Measurements from ENCODE around the gene ZDHHC12.

Gene ZDHHC12

DNA sequence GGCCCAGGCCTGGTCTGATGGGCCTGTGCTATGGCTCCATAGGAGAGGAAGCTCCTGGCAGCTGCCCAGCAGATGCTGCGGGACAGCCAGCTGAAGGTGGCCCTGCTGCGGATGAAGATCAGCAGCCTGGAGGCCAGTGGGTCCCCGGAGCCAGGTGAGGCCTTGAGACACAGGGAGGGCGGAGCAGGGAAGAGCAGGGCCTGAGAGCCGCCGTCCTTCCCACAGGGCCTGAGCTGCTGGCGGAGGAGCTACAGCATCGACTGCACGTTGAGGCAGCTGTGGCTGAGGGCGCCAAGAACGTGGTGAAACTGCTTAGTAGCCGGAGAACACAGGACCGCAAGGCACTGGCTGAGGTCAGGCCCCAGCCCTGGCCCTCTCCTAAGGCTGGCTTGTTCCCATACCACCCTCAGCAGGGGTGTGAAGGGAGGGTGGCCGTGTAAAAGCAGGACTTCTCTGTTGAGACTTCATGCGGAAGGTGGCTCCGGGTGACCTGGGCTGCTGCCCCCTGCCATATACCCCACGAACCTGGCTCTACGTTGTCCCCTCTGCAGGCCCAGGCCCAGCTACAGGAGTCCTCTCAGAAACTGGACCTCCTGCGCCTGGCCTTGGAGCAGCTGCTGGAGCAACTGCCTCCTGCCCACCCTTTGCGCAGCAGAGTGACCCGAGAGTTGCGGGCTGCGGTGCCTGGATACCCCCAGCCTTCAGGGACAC is 17.1 kb downstream of the ZDHHC12 start:
- no peak overlapping the region for H3K4me3 ChIP-seq (ENCODE audit: low read depth, low read length)
- DNase-seq (ENCODE audit: low read depth) = no peak
- no peak for TF ChIP-seq POLR2A (IDR thresholded peaks at IDR 0.05; ENCODE audit: extremely low read depth, insufficient read length)

DNA sequence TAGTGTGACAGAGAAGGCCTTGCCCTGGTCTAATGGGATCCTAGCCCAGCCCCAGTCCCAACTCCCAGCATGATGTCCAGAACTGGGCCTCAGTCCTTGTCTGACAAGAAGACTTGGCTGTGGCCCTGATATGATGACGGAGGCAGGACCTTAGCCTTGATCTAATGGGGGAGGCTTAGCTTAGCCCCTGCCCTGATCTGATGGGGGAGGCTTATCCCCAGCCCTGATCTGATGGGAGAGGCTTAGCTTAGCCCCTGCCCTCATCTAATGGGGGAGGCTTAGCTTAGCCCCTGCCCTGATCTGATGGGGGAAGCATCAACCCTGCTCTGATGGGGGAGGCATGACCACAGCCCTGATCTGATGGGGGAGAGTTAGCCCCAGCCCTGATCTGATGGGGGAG is 17.9 kb downstream of the ZDHHC12 start:
- no peak for DNase-seq (ENCODE audit: low read depth)
- TF ChIP-seq, protein P1, sequence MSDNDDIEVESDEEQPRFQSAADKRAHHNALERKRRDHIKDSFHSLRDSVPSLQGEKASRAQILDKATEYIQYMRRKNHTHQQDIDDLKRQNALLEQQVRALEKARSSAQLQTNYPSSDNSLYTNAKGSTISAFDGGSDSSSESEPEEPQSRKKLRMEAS (IDR thresholded peaks at IDR 0.05; ENCODE audit: low read depth, low read length) = no peak
- TF ChIP-seq MYC (IDR thresholded peaks at IDR 0.05; ENCODE audit: low read depth, low read length) (no peak), POLR2A (IDR thresholded peaks at IDR 0.05; ENCODE audit: extremely low read depth, insufficient read length) (no peak)
- TF ChIP-seq, protein P2, sequence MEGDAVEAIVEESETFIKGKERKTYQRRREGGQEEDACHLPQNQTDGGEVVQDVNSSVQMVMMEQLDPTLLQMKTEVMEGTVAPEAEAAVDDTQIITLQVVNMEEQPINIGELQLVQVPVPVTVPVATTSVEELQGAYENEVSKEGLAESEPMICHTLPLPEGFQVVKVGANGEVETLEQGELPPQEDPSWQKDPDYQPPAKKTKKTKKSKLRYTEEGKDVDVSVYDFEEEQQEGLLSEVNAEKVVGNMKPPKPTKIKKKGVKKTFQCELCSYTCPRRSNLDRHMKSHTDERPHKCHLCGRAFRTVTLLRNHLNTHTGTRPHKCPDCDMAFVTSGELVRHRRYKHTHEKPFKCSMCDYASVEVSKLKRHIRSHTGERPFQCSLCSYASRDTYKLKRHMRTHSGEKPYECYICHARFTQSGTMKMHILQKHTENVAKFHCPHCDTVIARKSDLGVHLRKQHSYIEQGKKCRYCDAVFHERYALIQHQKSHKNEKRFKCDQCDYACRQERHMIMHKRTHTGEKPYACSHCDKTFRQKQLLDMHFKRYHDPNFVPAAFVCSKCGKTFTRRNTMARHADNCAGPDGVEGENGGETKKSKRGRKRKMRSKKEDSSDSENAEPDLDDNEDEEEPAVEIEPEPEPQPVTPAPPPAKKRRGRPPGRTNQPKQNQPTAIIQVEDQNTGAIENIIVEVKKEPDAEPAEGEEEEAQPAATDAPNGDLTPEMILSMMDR (IDR thresholded peaks at IDR 0.05; ENCODE audit: low read depth, low read length) = no peak

DNA sequence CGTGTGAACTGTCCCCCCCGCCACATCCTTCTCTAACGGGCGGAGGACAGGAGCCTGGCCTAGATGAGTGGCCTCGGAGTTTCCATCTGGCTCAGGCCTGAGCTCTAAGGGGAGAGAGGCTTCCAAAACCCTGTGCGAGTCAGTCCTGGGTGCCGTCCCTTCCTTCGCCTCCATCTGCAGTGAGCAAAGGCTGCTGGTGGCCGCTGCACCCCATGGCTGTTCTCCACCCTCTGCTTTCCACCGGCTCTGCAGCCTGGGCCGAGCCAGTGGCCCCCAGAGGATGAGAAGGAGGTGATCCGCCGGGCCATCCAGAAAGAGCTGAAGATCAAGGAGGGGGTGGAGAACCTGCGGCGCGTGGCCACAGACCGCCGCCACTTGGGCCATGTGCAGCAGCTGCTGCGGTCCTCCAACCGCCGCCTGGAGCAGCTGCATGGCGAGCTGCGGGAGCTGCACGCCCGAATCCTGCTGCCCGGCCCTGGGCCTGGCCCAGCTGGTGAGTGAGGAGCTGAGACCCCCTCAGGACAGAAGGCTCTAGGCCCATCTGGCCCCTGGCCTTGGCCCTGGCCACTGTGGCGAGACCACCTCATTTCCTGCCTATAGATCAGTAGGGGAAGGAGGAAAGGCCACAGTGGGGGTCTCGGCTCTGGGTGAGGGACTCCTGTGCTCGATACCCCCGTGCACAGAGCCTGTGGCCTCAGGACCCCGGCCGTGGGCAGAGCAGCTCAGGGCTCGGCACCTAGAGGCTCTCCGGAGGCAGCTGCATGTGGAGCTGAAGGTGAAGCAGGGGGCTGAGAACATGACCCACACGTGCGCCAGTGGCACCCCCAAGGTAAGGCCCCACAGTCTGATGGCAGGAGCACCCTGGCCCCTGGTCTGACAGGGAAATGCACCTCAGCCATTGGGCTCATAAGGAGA is 18.6 kb downstream of the ZDHHC12 start:
- TF ChIP-seq MYC (IDR thresholded peaks at IDR 0.05; ENCODE audit: low read depth, low read length) (no peak), POLR2A (IDR thresholded peaks at IDR 0.05; ENCODE audit: extremely low read depth, insufficient read length) (no peak)
- TF ChIP-seq, protein P2 (IDR thresholded peaks at IDR 0.05; ENCODE audit: low read depth, low read length) = no peak
- TF ChIP-seq, protein P1 (IDR thresholded peaks at IDR 0.05; ENCODE audit: low read depth, low read length) = no peak
- H3K4me3 ChIP-seq (ENCODE audit: low read depth, low read length) = no peak overlapping the region
- DNase-seq (ENCODE audit: low read depth) = no peak

More for the DNA sequence above, 17.9 kb downstream of the ZDHHC12 start:
- no peak overlapping the region for H3K4me3 ChIP-seq (ENCODE audit: low read depth, low read length)

DNA sequence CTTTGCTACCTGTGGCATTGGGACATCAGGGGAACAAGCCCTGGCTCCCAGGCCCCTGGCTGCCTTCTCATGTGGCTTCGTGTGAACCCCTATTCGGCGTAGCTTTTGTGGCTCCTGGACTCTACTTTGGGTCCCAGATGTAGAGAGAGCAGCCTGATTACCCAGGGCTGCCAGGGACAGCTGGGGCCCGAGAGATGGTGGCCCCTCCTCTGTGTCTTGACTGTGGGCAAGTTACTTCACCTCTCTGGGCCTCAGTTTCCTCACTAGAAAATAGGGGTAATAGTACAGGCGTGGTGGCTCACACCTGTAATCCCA is 19.6 kb downstream of the ZDHHC12 start:
- no peak for DNase-seq (ENCODE audit: low read depth)
- TF ChIP-seq POLR2A (IDR thresholded peaks at IDR 0.05; ENCODE audit: extremely low read depth, insufficient read length) = no peak
- TF ChIP-seq, protein P1 (IDR thresholded peaks at IDR 0.05; ENCODE audit: low read depth, low read length) = no peak
- no peak for TF ChIP-seq MYC (IDR thresholded peaks at IDR 0.05; ENCODE audit: low read depth, low read length)
- TF ChIP-seq, protein P2 (IDR thresholded peaks at IDR 0.05; ENCODE audit: low read depth, low read length) = no peak
- no peak overlapping the region for H3K4me3 ChIP-seq (ENCODE audit: low read depth, low read length)

DNA sequence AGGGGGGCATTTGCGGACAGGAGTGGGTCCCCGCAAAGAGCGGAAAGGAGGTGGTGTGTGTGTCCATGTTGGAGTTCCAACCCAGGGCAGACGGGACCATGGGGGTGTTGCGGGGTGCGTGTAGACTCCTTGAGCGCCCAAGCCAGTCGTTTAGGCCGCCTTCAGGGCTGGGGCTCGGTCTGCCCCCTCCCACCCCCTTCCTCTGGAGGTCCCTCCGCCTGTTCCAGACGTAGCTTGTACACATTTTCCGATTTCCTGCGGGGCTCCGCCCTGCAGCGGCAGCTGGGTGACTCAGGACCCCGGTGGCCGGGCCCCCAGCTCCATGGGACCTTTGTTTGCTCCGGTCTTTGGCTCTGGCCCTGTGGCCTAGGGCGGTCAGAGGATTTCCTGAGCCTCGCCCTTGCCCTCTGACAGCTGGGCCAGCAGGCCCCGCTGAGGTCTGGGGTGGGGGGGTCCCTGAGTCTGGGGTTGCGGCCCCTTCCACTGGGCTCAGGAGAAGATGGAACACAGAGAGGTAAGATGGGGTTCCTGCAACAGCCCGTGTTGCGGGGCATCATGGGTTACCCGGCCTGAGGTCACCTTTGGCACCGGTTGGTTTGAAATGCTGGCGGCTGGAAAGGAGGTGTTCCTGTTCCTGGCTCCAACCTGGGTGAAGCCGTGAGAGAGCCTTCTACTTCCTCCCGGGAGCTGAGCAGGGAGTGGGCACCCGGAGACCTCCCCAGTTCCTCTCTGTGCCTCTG is 20.1 kb downstream of the ZDHHC12 start:
- no peak overlapping the region for H3K4me3 ChIP-seq (ENCODE audit: low read depth, low read length)
- TF ChIP-seq POLR2A (IDR thresholded peaks at IDR 0.05; ENCODE audit: extremely low read depth, insufficient read length) = no peak
- TF ChIP-seq, protein P2 (IDR thresholded peaks at IDR 0.05; ENCODE audit: low read depth, low read length) = no peak
- TF ChIP-seq, protein P1 (IDR thresholded peaks at IDR 0.05; ENCODE audit: low read depth, low read length) = no peak
- TF ChIP-seq MYC (IDR thresholded peaks at IDR 0.05; ENCODE audit: low read depth, low read length) = no peak

More for the DNA sequence above, 20.1 kb downstream of the ZDHHC12 start:
- DNase-seq (ENCODE audit: low read depth) = no peak
